SU-DHL-6 (cell line): ENCODE data around the gene CCDC183.

Experiments
- H2AFZ ChIP-seq: fragments of 200-600 bp; sonication (generic); 2 replicates; pipeline ENCODE4 v1.6.1; 2014; ENCODE audit warnings: low read depth, mild to moderate bottlenecking, moderate library complexity, mixed read lengths, antibody characterized with exemption, low read length; ENCODE audit not compliant: severe bottlenecking
- H3F3A ChIP-seq: fragments of 200-600 bp; shearing (Covaris generic); 2 replicates; pipeline ENCODE4 v1.6.0; 2016; ENCODE audit warnings: antibody characterized with exemption, mild to moderate bottlenecking; ENCODE audit not compliant: insufficient read depth
- H3K27ac ChIP-seq: fragments of 200-600 bp; sonication (generic); 2 replicates; pipeline ENCODE4 v1.5.1; 2016; ENCODE audit warnings: low read depth, mild to moderate bottlenecking, low read length, moderate library complexity, mixed read lengths
- H3K27me3 ChIP-seq: fragments of 200-600 bp; sonication (generic), shearing (Covaris generic); 2 replicates; pipeline ENCODE4 v1.6.0; 2014; ENCODE audit warnings: mild to moderate bottlenecking, low read length
- H3K36me3 ChIP-seq: fragments of 200-600 bp; sonication (generic); 2 replicates; pipeline ENCODE4 v1.6.1; 2014; ENCODE audit warnings: mild to moderate bottlenecking, low read length, mixed read lengths
- H3K4me2 ChIP-seq: fragments of 300-600, 200-600 bp; shearing (Covaris generic), sonication (generic); 2 replicates; pipeline ENCODE4 v1.6.0; 2014; ENCODE audit warnings: low read length, low read depth, mild to moderate bottlenecking; ENCODE audit not compliant: poor library complexity, severe bottlenecking
- H3K4me3 ChIP-seq: fragments of 200-600 bp; sonication (generic); 2 replicates; pipeline ENCODE4 v1.5.1; 2014; ENCODE audit warnings: antibody characterized with exemption, low read length, mild to moderate bottlenecking, mixed read lengths; ENCODE audit not compliant: insufficient read depth, poor library complexity, severe bottlenecking
- H3K79me2 ChIP-seq: fragments of 200-600 bp; sonication (generic); 2 replicates; pipeline ENCODE4 v1.6.1; 2014; ENCODE audit warnings: mild to moderate bottlenecking, low read length, moderate library complexity; ENCODE audit not compliant: insufficient read depth
- H3K9ac ChIP-seq: fragments of 200-600 bp; sonication (generic); 2 replicates; pipeline ENCODE4 v1.7.0; 2014; ENCODE audit warnings: mild to moderate bottlenecking, low read length
- H3K9me2 ChIP-seq: fragments of 200-600 bp; sonication (generic); replicated peaks from 2 replicates; pipeline ENCODE4 v1.6.1; 2014; ENCODE audit warnings: low read length; ENCODE audit not compliant: insufficient read depth
- H3K9me3 ChIP-seq: fragments of 200-600 bp; sonication (generic); 2 replicates; pipeline ENCODE4 v1.6.1; 2014; ENCODE audit warnings: low read length, mixed read lengths; ENCODE audit not compliant: insufficient read depth
- H4K20me1 ChIP-seq: fragments of 200-600 bp; sonication (generic); 2 replicates; pipeline ENCODE4 v1.6.1; 2014; ENCODE audit warnings: low read depth, mild to moderate bottlenecking, antibody characterized with exemption, low read length, moderate library complexity, mixed read lengths
- CTCF ChIP-seq: fragments of 200-600 bp; sonication (generic); IDR thresholded peaks from one replicate; pipeline ENCODE4 v1.5.1; 2017; ENCODE audit warnings: antibody characterized with exemption, mild to moderate bottlenecking, low read length, moderate library complexity; ENCODE audit not compliant: insufficient read depth, poor library complexity, severe bottlenecking
- EZH2phosphoT487 ChIP-seq: fragments of 200-600 bp; sonication (generic), shearing (Covaris generic); conservative IDR thresholded peaks from 2 replicates; pipeline ENCODE4 v1.6.1; 2018; ENCODE audit warnings: mild to moderate bottlenecking, antibody characterized with exemption, low read length, moderate library complexity, mixed read lengths

Gene CCDC183

GRCh38 chr9:136853596-136854112 lies 57.5 kb downstream of the CCDC183 start:
- H3K27me3 ChIP-seq = no peaks in the 10 kb centered on the region
- H3K4me3 ChIP-seq = no peak overlapping the region
- H3K4me2 ChIP-seq = no peak overlapping the region
- H3K9me2 ChIP-seq = no peaks in the 10 kb centered on the region
- H4K20me1 ChIP-seq = no peaks in the 10 kb centered on the region
- H3K36me3 ChIP-seq = no peaks in the 10 kb centered on the region
- no peak for TF ChIP-seq EZH2phosphoT487
- no peak for TF ChIP-seq CTCF
- no peaks in the 10 kb centered on the region for H3F3A ChIP-seq
- no peaks in the 10 kb centered on the region for H3K79me2 ChIP-seq
- H2AFZ ChIP-seq = no peak overlapping the region
- H3K9me3 ChIP-seq = no peaks in the 10 kb centered on the region
- H3K9ac ChIP-seq = no peak overlapping the region
- H3K27ac ChIP-seq = no peak overlapping the region

- Histone ChIP-seq H3K79me2 (no peaks in the 10 kb centered on the region), H3K9me2 (no peaks in the 10 kb centered on the region), H3K4me3 (no peak overlapping the region), H3K27me3 (no peaks in the 10 kb centered on the region), H3K27ac (no peak overlapping the region), H2AFZ (no peak overlapping the region), H3K4me2 (no peak overlapping the region), H3K9me3 (no peaks in the 10 kb centered on the region), H3F3A (no peaks in the 10 kb centered on the region), H3K9ac (no peak overlapping the region), H4K20me1 (no peaks in the 10 kb centered on the region), H3K36me3 (no peaks in the 10 kb centered on the region)
- TF ChIP-seq CTCF (no peak), EZH2phosphoT487 (no peak)
Observed at GRCh38 chr9:136854113-136854841, 58.1 kb downstream of the CCDC183 start.

GRCh38 chr9:136854842-136855460 lies 58.8 kb downstream of the CCDC183 start:
- Histone ChIP-seq H3K9me2 (no peaks in the 10 kb centered on the region), H2AFZ (no peak overlapping the region), H4K20me1 (no peaks in the 10 kb centered on the region), H3K9ac (no peak overlapping the region), H3K36me3 (no peaks in the 10 kb centered on the region), H3K27ac (no peak overlapping the region), H3K79me2 (no peaks in the 10 kb centered on the region), H3F3A (no peaks in the 10 kb centered on the region), H3K9me3 (no peaks in the 10 kb centered on the region), H3K4me2 (no peak overlapping the region), H3K4me3 (no peak overlapping the region), H3K27me3 (no peaks in the 10 kb centered on the region)
- TF ChIP-seq CTCF = no peak
